ENCODE data around the gene PLCB1. TPM values are rescaled to one million over a fixed set of nuclear protein-coding genes. Genes with fewer than 3 reads are reported as not detected.

Gene PLCB1
- total and polyA plus RNA-seq, 2 of the 4 experiments (the other 2 are of a cell fraction), result 5.6 to 16.1 TPM

DNA sequence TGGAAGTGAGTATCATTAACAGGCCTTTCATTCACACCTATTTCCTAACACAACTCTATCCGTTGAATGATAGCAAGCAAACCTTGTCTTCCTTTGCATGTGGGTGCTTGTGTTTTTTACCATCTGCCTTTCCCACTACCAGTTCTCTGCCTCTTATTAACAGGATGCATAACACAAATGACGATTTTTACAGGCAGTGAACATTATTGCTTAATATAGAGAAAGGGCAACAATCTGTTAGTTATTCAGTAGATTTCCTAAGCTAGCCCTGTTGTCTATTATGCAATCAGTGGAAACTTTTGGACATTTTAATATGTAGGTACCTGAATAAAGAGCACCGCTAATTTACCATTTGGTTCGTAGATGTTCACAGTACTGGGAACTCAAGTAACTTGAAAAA, 588.0 kb downstream of the PLCB1 start:
- no peak overlapping the region for H4K5ac ChIP-seq (ENCODE audit: low read depth, low read length)
- H2AK9ac ChIP-seq (replicated peaks; ENCODE audit: low read depth, low read length, poor library complexity), result no peak overlapping the region
- dilution Hi-C loops (cut with HindIII; ENCODE audit: low sequenced_read_pairs, unreplicated experiment), result no loop called here
- in situ Hi-C loops (cut with MboI; ENCODE audit: low sequenced_read_pairs), result loop anchor here (5.0 to 25.0 kb wide), 4 partner anchors 308 to 788 kb away; no protein-coding TSS in a partner anchor
- H3K9me1 ChIP-seq (ENCODE audit: insufficient read depth, low read length), result no peaks in the 10 kb centered on the region
- intact Hi-C loops (cut with micrococcal nuclease), result loop anchor here (2.0 to 5.0 kb wide), 3 partner anchors 183 to 1953 kb away; partner anchors contain the start of gene BMP2
- H4K8ac ChIP-seq (ENCODE audit: low read depth in 2 of 2, low read length in 2 of 2), result no peak overlapping the region
- H2BK5ac ChIP-seq (ENCODE audit: low read depth, low read length, poor library complexity, severe bottlenecking), result no peak overlapping the region
- WGBS, 2 experiments (ENCODE audit: extremely low coverage in 2 of 2, insufficient read length in 1 of 2), result 80% methylated on average over 1 of the region's 4 CpGs; no CpG with 5 or more reads in 1 of the 2 experiments
- H3K56ac ChIP-seq (ENCODE audit: extremely low read depth, insufficient read depth, low read length), result no peak overlapping the region
- no peak overlapping the region for H2BK15ac ChIP-seq (ENCODE audit: low read depth, low read length)
- peak; percentile 67 for TF ChIP-seq CEBPB (IDR thresholded peaks at IDR 0.05; ENCODE audit: low read depth, low read length)
- TF ChIP-seq SMC3 (IDR thresholded peaks at IDR 0.05; ENCODE audit: low read depth, low read length), result no peak
- H3K4me2 ChIP-seq (ENCODE audit: low read depth, low read length), result no peak overlapping the region
- no peaks in the 10 kb centered on the region for H3K27me3 ChIP-seq (ENCODE audit: control insufficient read depth, insufficient read depth, low read length)
- H2AFZ ChIP-seq (replicated peaks; ENCODE audit: low read length, poor library complexity), result no peak overlapping the region
- H3K23ac ChIP-seq (ENCODE audit: low read depth, low read length), result no peak overlapping the region
- no peak for DNase-seq
- H3K79me1 ChIP-seq (ENCODE audit: low read depth in 1 of 2, low read length in 2 of 2), result no peaks in the 10 kb centered on the region
- ATAC-seq (ENCODE audit: low read depth), result no peak
- H3K9me3 ChIP-seq (ENCODE audit: control insufficient read depth, insufficient read depth, low read length), result no peaks in the 10 kb centered on the region
- no peak overlapping the region; the same call in 1 of the 2 replicates for H3K9ac ChIP-seq (ENCODE audit: low read depth, low read length)
- H2BK20ac ChIP-seq (ENCODE audit: low read depth, low read length), result 0 out of 2 replicates have a peak overlapping the region, but pooled peaks have one; percentile 14
- POLR2A ChIA-PET (ENCODE audit: unreplicated experiment), result interaction anchor here (0.6 kb wide), 1 partner anchor 673 kb away, joined by 8 read pairs; no protein-coding TSS in a partner anchor
- no peak overlapping the region for H3K18ac ChIP-seq (ENCODE audit: low read depth, low read length)
- no peak overlapping the region for H3K4ac ChIP-seq (ENCODE audit: low read depth, low read length)
- no peak overlapping the region for H3K14ac ChIP-seq (replicated peaks; ENCODE audit: low read depth, low read length)
- no peak overlapping the region for H3K27ac ChIP-seq (ENCODE audit: insufficient read depth, low read length)
- H4K91ac ChIP-seq (ENCODE audit: insufficient read depth, low read depth, low read length), result no peak overlapping the region
- H3K4me3 ChIP-seq (ENCODE audit: insufficient read depth, low read depth, low read length), result no peak overlapping the region
- CTCF ChIA-PET, result interaction anchor here (1.3 to 3.6 kb wide), 3 partner anchors 332 to 784 kb away, joined by 9 to 73 read pairs (median 49); no protein-coding TSS in a partner anchor
- no peak overlapping the region for H2BK120ac ChIP-seq (ENCODE audit: low read depth, low read length)
- H3K36me3 ChIP-seq (ENCODE audit: control insufficient read depth, insufficient read depth, low read length), result no peaks in the 10 kb centered on the region; the same call in 1 of the 2 replicates
- no peak overlapping the region for H2AK5ac ChIP-seq (ENCODE audit: low read depth, low read length)
- H4K20me1 ChIP-seq (ENCODE audit: insufficient read depth, low read length), result no peaks in the 10 kb centered on the region
- no peaks in the 10 kb centered on the region for H3K4me1 ChIP-seq (ENCODE audit: control insufficient read depth, insufficient read depth, low read length)
- BruUV-seq (replicated peaks), result no TSS peak
